Measurements from ENCODE around the gene TOMM5. TPM values are rescaled to one million over a fixed set of nuclear protein-coding genes. Genes with fewer than 3 reads are reported as not detected.
"Not testable (repeated sequence)": the region's sequence is repeated elsewhere in the genome, so short reads cannot be mapped to it uniquely, and the experiment has no call there.

Gene TOMM5
- polyA plus RNA-seq, 2 of the 4 experiments (the other 2 are of a cell fraction), result 338 to 339 TPM

GRCh38 chr9:37602061-37602460 lies 9.7 kb upstream of the TOMM5 start:
- DNase-seq (ENCODE audit: low read depth in 1 of 2, low spot score in 1 of 2); H3K4me2 ChIP-seq; FAIRE-seq; ATAC-seq; H3K4me3 ChIP-seq; H3K27ac ChIP-seq; H3K9me3 ChIP-seq; POLR2A ChIA-PET; H3K4me1 ChIP-seq: not testable (repeated sequence)
- CTCF ChIA-PET, result interaction anchor here (1.7 kb wide), 1 partner anchor 13 kb away, joined by 3 read pairs; no protein-coding TSS in a partner anchor
- 49% methylated on average over 4 of the region's 4 CpGs for WGBS (ENCODE audit: missing lambda C conversion rate)
- TF ChIP-seq ZC3H11A (IDR thresholded peaks at IDR 0.05), result peak; percentile 94

DNA sequence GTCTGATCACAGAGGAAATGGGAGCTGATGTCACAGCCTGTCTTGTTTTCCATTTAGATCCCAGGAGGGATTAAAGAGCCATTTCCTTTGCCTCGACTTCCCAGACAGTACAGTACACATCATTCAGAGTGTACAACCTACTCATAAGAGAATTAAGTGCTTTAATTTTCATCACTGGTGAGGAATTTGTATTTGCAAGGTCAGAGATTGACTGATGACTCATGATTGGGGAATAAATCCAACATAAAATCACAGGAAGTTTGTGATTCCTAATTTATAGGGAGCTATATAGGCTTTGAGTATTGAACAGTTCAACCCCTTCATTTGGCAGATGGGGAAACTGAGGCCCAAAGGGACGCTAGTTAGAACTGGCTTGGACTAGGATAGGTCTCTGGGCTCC lies 4.1 kb upstream of the TOMM5 start:
- WGBS (ENCODE audit: missing lambda C conversion rate), result 12% methylated on average over 2 of the region's 2 CpGs
- ATAC-seq, result no peak
- DNase-seq (ENCODE audit: low read depth in 1 of 2, low spot score in 1 of 2), result no peak
- H3K9me3 ChIP-seq, result no peaks in the 10 kb centered on the region
- POLR2A ChIA-PET, result no interaction called here
- no peak for FAIRE-seq
- H3K4me1 ChIP-seq, result 0 out of 3 replicates have a peak, but pooled peaks cover 4% of the 10 kb centered on the region
- no peak overlapping the region for H3K4me3 ChIP-seq
- CTCF ChIA-PET, result interaction anchor here (2.6 kb wide), 1 partner anchor 29 kb away, joined by 8 read pairs; no protein-coding TSS in a partner anchor
- H3K27ac ChIP-seq, result no peak overlapping the region
- no peak overlapping the region for H3K4me2 ChIP-seq
- TF ChIP-seq REST (IDR thresholded peaks at IDR 0.05) (no peak), ATOH8 (CRISPR knock-in tag; IDR thresholded peaks at IDR 0.05; ENCODE audit: low read depth) (no peak), BHLHE40 (IDR thresholded peaks at IDR 0.05; ENCODE audit: low read depth, low read length) (no peak), GATA3 (IDR thresholded peaks at IDR 0.05; ENCODE audit: borderline replicate concordance) (no peak), FOSL2 (IDR thresholded peaks at IDR 0.05) (no peak), FOSL2 (CRISPR knock-in tag; IDR thresholded peaks at IDR 0.05) (peak; percentile 52; the same call in 1 of the 2 replicates), EHF (CRISPR knock-in tag; IDR thresholded peaks at IDR 0.05) (no peak)
- TF ChIP-seq, protein P1, sequence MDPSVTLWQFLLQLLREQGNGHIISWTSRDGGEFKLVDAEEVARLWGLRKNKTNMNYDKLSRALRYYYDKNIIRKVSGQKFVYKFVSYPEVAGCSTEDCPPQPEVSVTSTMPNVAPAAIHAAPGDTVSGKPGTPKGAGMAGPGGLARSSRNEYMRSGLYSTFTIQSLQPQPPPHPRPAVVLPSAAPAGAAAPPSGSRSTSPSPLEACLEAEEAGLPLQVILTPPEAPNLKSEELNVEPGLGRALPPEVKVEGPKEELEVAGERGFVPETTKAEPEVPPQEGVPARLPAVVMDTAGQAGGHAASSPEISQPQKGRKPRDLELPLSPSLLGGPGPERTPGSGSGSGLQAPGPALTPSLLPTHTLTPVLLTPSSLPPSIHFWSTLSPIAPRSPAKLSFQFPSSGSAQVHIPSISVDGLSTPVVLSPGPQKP (IDR thresholded peaks at IDR 0.05; ENCODE audit: low read depth, low read length), result no peak

DNA sequence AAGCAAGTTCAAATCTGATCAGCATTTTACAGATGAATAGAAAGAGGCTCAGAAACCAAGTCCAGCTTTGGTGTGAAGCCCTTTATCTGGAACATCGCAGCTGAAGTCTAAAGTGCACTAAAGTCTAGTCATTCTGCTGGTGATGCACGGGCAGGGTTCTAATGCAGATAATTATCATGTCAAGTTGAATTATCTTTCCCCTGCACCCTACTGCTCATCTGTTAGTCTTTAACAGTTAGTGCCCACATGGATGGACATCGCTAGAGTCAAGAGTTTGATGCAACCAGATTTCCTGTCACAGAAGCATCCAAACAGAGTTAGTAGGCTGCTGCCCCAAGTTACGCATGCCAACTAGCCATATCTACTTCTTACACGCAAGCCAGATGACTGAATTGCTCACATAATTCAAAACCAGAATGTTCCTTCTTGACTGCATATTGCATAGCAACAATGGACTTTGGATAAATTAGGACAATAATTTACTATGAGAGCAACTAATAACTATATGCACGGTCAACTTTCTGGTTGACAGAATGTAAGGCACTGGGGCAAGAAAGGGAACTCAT lies 1.6 kb upstream of the TOMM5 start:
- TF ChIP-seq, protein P2, sequence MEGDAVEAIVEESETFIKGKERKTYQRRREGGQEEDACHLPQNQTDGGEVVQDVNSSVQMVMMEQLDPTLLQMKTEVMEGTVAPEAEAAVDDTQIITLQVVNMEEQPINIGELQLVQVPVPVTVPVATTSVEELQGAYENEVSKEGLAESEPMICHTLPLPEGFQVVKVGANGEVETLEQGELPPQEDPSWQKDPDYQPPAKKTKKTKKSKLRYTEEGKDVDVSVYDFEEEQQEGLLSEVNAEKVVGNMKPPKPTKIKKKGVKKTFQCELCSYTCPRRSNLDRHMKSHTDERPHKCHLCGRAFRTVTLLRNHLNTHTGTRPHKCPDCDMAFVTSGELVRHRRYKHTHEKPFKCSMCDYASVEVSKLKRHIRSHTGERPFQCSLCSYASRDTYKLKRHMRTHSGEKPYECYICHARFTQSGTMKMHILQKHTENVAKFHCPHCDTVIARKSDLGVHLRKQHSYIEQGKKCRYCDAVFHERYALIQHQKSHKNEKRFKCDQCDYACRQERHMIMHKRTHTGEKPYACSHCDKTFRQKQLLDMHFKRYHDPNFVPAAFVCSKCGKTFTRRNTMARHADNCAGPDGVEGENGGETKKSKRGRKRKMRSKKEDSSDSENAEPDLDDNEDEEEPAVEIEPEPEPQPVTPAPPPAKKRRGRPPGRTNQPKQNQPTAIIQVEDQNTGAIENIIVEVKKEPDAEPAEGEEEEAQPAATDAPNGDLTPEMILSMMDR (IDR thresholded peaks at IDR 0.05), result no peak
- TF ChIP-seq CEBPB (IDR thresholded peaks at IDR 0.05) (no peak), REST (IDR thresholded peaks at IDR 0.05) (no peak), TFCP2L1 (CRISPR knock-in tag; IDR thresholded peaks at IDR 0.05) (no peak)
- no peak for ATAC-seq
- peaks cover 23% of the 10 kb centered on the region for H3K4me1 ChIP-seq
- ChIA-PET POLR2A (interaction anchor here (1.2 kb wide), 1 partner anchor 11 kb away, joined by 3 read pairs; no protein-coding TSS in a partner anchor), CTCF (interaction anchor here (0.6 to 1.9 kb wide), 10 partner anchors 10 to 753 kb away, joined by 3 to 11 read pairs (median 4); no protein-coding TSS in a partner anchor)
- no peak overlapping the region for H3K27ac ChIP-seq
- FAIRE-seq, result no peak
- WGBS (ENCODE audit: missing lambda C conversion rate), result 75% methylated on average over 6 of the region's 6 CpGs
- peak overlapping the region; percentile 67 for H3K4me2 ChIP-seq
- H3K9me3 ChIP-seq, result no peaks in the 10 kb centered on the region
- H3K4me3 ChIP-seq, result no peak overlapping the region
- DNase-seq (ENCODE audit: low read depth in 1 of 2, low spot score in 1 of 2), result no peak

All from A549 (cell line).